Renal cortical epithelial cell (primary cell): ENCODE measurements around the gene NPTX1. TPM values are rescaled to one million over a fixed set of nuclear protein-coding genes. Genes with fewer than 3 reads are reported as not detected.

Source experiments
- DNase-seq: peaks from one replicate; pipeline ENCODE4 v3.0.0-alpha.2; 2011; ENCODE audit warnings: low read depth
- total RNA-seq: library from RNA; depleted of rRNA; stranded (reverse); fragments of >200 nt; gene quantifications from 2 replicates; pipeline ENCODE4 v1.2.3, GENCODE V29; 2014

NPTX1 gene
- total RNA-seq, 1 donor from 2014 or later = not detected

DNA sequence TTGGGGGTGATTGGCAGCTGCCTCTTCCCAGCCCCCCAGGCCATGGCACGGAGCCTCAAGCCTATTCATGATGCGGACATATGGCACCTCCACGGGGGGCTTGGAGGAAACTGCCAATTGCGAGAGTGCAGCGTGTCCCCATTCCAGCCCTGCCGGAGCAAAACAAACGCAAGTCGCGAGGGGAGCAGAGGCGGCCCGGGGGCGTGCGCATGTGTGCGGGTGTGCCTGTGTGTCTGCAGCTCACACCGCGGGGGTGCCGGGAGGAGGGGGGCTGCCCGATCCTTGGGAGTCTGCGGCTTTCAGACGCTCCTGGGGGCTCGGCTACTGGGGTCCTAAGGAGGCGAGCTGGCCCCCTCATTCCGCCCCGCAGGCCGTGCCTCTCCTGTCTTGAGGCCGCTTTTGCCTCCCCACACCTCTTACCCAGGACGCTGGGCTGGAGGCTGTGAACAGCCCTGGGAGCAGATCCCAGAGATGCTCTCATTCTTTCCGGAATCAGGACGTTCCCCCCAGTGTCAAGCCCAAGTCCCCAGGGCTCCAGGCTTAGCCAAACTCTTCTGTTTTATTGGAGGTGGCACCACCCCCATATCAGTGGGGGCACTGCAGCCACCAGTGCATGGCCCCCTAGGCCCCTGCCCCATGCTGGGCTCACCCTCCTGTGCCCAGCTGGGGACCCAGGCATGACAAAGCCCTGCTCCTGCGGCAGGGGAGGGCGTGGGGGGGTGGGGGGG, 32.3 kb downstream of the NPTX1 start:
- no peak for DNase-seq

DNA sequence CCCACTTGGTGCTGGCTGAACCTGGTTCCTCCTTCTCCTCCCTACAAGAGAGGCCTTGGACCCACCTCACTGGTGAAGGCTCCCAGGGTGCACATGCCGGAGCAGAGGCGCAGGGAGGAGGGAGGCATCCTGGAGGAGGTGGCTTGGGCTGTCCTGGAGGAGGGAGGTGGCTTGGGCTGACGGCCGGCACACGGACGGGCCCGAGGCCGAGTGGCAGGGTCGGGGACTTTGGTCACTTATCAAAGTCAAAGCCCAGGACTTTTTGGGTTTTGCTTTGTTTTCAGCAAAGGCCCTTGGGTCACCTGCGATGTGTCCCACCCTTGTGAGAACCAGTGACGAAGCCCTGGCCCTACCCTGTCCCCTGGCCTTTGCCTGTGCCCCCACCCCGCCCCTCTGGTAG, 32.9 kb downstream of the NPTX1 start:
- DNase-seq = no peak

GRCh38 chr17:80442764-80443163, 33.6 kb downstream of the NPTX1 start:
- DNase-seq = no peak

GRCh38 chr17:80442323-80442659, 34.1 kb downstream of the NPTX1 start:
- DNase-seq = no peak

DNA sequence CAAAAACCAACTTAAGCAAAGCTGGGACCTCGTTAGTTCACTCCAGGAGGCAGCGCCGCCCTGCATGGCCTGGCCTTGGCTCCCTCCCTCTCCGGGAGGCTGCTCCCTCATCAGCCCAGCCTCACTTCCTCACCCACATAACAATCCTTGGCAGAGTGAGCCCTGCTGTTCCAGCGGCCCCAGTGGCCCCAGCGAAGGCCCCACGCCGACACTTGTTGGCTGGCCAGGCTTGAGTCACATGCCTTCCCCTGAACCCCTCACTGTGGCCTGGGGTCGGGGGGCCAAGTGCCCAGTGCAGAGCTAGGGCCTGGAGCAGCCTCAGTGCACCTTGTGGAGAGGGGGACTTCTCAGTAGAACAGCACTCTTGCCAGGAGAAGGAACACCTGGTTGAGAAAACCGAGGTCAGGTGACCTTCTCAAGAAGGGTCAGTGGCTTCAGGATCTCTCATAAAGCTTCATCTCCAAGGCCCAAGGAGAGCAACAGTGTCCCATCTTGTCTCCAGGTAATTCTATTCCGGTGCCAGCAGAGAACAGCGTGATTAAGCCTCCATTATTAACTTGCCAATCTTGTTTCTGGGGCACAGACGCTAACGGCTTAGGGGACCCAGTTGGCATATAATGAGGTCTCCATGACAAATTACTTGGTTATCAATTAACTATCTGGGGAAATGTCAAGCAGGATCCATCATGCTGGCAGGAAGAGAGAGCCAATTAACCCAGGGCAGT, 34.6 kb downstream of the NPTX1 start:
- DNase-seq = no peak

GRCh38 chr17:80441133-80441578, 35.3 kb downstream of the NPTX1 start:
- DNase-seq = no peak

- DNase-seq = no peak
These were observed 36.9 kb downstream of the NPTX1 start for GRCh38 chr17:80439499-80439898.

- DNase-seq = no peak
These were observed 37.6 kb downstream of the NPTX1 start for GRCh38 chr17:80438806-80439205.

- DNase-seq = no peak
These were observed 38.9 kb downstream of the NPTX1 start for GRCh38 chr17:80437532-80437931.

- no peak for DNase-seq
These were observed 42.3 kb downstream of the NPTX1 start for GRCh38 chr17:80433916-80434666.

DNA sequence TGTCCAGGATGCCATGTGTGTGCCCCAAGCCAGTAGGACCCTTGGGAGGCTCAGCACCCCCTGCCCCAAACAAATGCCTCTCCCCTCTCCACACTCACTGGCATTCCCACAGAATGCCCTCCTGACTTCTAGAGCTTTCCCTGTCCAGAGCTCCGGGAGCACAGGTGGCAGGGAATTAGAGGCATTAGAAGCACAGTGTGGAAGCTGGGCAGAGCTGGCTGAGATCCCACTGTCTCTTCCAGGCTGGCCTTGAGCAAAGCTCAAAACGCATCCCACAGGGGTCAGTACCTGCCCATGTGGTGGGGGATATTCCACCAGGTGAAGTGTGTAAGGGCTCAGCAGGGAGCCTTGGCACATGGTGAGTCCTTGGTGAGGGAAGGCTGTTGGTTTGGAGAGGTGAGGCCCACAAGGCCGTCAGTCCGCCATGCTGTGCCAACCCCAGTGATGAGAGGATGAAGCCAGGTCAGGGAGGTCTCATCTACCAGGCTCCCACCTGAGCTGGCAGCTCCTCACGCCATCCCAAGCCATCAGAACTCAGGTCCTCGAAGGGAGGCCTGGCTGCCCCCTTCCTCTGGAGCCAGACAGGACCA, 43.4 kb downstream of the NPTX1 start:
- no peak for DNase-seq

DNA sequence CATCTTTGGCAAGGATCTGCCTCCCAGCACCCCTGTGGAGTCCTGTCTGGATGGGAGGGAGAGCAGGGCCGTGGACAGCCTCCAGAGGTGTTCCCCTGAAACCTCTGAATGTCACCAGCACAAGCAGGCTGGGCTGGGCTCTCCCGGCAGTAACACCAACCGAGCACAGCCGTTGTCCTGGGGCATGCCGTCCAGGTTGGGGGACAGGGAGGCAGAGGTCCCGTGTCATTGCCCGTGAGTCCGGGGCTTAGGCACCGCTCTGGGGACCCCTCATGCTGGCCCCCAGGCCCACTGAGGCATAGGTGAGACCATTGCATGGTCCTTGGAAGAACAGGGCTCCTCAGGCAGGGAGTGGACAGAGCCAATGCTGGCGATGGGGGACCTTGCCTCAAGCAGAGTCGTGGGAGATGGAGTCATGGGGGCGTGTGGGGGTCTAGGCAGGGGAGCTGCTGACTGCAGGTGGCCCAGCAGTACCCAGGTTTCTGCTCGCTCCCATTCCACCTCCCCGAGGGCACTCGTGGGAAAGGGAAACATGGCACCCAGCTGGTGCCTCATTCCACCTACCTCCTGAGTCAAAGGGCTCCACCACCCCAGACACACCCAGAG, 44.0 kb downstream of the NPTX1 start:
- DNase-seq = no peak

DNA sequence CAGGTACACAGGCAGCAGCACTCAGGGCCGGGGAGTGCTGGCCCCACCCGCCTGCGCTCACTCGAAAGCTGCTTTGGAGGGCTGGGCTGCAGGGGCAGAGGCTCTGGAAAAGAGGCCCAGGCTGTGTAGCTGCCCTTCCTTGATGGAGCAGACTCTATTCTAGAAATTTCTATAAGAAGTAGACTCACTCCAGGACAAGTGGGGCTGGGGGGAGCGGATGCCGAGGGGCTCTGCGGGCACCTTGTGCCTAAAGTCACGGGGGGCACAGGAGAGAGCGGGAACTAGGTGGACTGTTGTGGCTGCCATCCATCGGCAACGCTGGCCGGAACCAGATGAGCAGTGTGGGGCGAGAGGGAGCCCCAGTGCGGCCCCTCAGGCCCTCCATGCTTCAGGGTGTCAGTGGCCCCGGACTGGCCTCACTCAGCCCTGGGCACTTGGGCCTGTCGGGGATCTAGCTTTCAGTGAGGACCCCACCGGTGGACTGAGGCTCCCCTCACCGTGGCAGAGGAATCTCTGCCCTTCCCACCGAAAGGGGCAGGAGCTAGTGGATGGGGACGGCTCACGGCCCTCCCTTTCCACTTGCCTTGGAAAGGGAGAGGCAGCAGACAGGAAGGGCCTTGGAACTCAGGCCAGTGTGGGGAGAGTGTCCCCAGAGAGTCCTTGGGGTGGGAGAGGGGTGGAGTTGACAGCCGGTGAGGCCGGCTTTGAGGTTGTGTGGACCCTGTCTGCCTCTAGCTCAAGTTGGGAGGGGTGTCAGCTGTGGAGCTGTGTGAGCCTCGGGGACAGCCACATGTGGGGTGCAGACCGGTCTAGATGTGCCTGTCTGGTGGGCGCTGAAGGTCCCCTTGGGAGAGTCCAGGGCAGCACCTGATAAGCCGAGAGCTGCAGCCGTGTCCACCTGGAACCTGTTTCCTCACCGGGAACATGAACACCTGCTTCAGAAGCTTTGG, 44.9 kb downstream of the NPTX1 start:
- DNase-seq = no peak

DNA sequence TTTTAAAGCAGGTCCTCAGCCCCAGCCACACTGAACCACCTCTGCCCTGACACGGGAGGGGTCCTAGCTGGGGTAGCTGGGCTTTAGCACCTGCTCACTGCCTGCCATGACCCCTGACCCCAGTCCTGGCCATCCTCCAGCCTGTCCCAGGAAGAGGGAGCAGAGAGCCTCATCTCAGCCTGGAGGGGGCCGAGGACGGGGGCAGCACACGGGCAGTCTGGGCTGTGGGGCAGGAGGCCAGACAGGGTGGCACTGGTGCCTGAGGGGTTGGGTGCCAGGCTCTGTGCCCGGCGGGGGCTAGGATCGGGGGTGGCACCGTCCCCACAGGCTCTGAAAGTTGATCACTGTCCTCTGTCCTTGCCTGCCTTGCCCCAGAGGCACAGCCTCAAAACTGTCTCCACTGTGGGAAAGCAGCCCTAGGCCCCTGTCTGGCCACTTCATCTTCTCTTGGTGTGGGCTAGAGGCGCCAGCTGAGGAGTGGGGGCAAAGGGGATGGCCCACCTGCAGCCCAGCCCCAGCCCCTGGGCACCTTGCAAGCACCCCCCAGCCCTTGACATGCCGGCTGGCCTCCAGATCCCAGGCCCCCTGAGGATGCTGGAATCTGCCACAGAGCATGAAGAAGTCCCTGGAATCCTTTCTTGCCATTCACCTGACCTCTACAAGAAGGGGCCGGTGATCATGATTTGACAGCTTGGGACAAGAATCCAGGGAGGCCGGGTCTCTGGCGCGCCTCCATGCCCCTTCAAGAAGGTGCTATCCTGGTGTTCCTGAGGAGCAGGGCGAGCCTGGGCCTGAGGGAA, 45.8 kb downstream of the NPTX1 start:
- no peak for DNase-seq

GRCh38 chr17:80429356-80430275, 46.8 kb downstream of the NPTX1 start:
- DNase-seq = no peak

GRCh38 chr17:80428796-80429195, 47.6 kb downstream of the NPTX1 start:
- DNase-seq = no peak

- no peak for DNase-seq
These were observed 48.0 kb downstream of the NPTX1 start for GRCh38 chr17:80428363-80428762.

DNA sequence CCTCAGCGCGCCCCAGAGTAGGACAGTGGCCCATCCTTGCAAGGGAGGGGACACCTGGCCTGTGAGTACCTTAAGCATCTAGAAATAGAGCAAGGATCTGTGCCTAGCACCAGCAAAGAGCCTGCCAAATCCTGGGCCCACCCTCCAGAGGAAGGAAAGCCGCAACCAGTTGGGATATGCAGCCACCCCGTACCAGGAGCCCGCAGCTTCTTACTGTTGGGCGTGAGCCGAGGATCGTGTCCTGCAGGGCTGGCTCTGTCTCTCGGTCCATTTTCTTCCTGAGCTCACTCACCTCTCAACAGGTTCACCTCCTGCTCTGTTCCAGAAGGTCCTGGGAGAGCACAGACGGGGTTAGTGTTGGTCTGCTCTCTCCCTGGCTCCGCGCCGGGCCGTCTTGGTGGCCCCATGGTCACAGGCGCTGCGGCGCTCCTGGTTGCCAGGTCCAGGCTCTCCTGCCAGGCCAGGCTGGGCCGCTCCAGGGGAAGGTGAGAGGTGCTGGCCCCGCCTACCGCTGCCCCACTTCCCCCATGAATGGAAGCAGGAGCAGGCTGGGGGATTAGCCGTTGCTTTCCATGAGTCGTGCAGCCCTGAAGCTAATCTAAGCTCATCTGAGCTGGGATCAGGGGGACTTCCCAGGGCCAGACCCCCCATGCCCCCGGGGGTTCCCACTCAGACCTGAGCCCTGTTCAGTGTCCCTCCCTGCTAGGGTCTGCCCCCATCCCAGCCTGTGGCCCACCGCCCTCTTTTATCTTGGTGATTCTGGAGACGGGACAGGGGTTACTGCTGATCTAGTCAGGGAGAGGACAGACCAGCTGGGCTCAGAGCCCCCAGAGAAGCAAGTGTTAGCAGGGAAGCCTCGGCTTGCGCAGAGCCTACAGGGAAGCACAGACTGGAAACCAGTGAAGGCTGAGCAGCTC, 48.8 kb downstream of the NPTX1 start:
- DNase-seq = no peak
